ENCODE results near the gene LAMB3. TPM values are rescaled to one million over a fixed set of nuclear protein-coding genes. Genes with fewer than 3 reads are reported as not detected.
A peak's percentile ranks its signal among the peaks of the same experiment; 100 is the strongest.

Gene LAMB3
- total RNA-seq, 6 experiments from 2014 or later, result 8.0 to 10.3 (median 9.8) TPM

DNA sequence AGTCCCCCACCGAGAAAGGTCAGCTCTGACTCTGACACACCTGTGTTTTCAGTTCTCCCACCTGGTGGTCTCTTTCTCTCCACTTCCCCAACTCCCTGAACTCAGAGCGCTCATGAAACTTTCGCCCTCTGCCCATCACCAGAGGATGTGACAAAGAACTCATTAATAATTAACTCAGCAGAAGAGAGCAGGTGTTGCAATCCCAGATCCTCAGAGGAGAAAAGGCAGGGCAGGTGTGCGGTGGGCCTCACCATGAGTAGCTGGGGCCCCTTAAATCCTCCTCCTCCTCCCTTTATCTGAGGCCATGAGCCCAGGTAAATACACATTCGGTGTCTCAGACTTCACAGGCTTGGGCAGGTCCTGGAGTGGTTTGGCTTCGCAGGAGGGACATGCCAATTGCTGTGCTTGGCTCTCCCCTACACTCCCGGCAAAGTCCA lies 1.7 kb upstream of the LAMB3 start:
- H3K36me3 Mint-ChIP-seq (ENCODE audit: low read depth), result no peaks in the 10 kb centered on the region
- no peaks in the 10 kb centered on the region; the same call in none of the 2 replicates for H3K27me3 Mint-ChIP-seq (ENCODE audit: insufficient read depth)
- H3K4me3 Mint-ChIP-seq, result no peak overlapping the region
- H3K27ac Mint-ChIP-seq, result no peak overlapping the region
- DNase-seq, result no peak
- peaks cover 46% of the 10 kb centered on the region for H3K4me1 Mint-ChIP-seq (ENCODE audit: low read depth)
- H3K9me3 Mint-ChIP-seq, result no peaks in the 10 kb centered on the region
- TF ChIP-seq, protein P1, sequence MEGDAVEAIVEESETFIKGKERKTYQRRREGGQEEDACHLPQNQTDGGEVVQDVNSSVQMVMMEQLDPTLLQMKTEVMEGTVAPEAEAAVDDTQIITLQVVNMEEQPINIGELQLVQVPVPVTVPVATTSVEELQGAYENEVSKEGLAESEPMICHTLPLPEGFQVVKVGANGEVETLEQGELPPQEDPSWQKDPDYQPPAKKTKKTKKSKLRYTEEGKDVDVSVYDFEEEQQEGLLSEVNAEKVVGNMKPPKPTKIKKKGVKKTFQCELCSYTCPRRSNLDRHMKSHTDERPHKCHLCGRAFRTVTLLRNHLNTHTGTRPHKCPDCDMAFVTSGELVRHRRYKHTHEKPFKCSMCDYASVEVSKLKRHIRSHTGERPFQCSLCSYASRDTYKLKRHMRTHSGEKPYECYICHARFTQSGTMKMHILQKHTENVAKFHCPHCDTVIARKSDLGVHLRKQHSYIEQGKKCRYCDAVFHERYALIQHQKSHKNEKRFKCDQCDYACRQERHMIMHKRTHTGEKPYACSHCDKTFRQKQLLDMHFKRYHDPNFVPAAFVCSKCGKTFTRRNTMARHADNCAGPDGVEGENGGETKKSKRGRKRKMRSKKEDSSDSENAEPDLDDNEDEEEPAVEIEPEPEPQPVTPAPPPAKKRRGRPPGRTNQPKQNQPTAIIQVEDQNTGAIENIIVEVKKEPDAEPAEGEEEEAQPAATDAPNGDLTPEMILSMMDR (IDR thresholded peaks at IDR 0.05), result no peak

DNA sequence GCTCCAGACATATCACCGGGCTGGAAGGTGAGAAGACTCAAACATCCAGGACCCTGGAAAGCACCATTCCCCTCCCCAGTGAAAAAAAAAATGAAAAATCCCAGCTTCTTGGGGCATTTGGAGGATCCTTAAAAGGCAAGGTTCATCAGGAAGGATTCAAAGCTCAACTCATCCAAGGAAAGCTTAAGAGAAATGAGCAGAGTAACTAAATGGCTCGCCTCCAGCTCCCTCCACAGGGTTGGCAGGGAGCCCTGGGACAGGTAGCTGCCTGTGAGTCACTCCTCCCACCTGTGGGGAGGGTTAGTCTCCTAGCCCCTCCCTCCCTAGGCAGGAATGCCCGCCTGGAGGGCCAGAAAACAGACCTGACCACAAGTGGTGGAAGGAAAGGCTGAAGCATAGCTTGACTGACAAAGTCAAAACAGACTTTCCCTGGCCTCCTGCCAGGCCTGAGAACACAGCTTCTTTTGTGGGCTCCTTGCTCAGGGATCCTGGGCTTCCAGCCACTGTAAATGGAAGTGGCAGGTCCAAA lies 712 bp upstream of the LAMB3 start:
- Mint-ChIP-seq H3K4me1 (ENCODE audit: low read depth) (peaks cover 56% of the 10 kb centered on the region), H3K27ac (no peak overlapping the region), H3K27me3 (ENCODE audit: insufficient read depth) (no peaks in the 10 kb centered on the region; the same call in none of the 2 replicates), H3K9me3 (no peaks in the 10 kb centered on the region), H3K4me3 (no peak overlapping the region), H3K36me3 (ENCODE audit: low read depth) (no peaks in the 10 kb centered on the region)
- DNase-seq, result no peak
- TF ChIP-seq, protein P1 (IDR thresholded peaks at IDR 0.05), result no peak

DNA sequence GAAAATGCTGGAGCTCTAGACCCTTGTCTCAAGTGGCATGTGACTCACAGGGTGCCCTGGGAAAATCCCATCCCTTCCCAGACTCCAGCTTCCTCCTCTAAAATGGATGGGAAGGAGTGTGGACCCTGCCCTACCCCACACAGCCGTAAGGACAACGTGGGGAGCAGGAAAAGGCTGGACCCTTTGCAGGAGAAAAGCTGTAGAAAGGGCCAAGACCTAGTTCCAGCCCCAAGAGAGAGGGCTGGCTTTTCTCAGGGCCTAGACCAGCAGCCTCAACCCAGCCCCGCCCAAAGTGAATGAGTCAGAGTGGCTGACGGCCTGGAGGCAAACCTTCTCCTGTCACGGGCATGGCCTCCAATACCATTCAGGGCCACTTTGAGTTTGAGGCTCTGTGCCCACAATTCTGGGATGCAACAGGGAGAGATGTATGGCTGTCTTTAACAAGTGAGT lies 1.1 kb downstream of the LAMB3 start:
- Mint-ChIP-seq H3K27ac (peak overlapping the region; percentile 84), H3K9me3 (no peaks in the 10 kb centered on the region), H3K4me3 (peak overlapping the region; percentile 6; the same call in 1 of the 2 replicates), H3K36me3 (ENCODE audit: low read depth) (no peaks in the 10 kb centered on the region), H3K27me3 (ENCODE audit: insufficient read depth) (peaks cover 2% of the 10 kb centered on the region), H3K4me1 (ENCODE audit: low read depth) (peaks cover 69% of the 10 kb centered on the region)
- peak; percentile 82 for DNase-seq
- TF ChIP-seq, protein P1 (IDR thresholded peaks at IDR 0.05), result no peak

DNA sequence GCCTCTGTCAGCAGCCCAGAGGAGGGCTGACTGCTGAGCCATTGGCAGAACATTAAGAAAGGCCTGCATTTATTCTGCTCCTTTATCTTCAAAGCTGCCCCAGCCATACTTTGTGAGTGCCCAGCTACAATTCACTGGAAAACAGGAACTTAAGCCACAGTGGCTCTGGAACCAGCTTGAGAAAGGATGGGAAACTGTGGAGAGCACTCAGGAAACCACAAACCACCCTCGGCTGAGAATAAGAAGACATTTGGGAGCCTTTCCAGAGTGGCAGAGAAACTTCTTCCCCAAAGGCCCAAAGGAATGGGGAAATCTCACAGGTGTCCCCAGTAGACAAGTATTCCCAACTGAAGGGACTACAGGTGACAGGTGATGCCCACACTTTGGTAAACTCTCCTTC lies 1.8 kb downstream of the LAMB3 start:
- TF ChIP-seq, protein P1 (IDR thresholded peaks at IDR 0.05), result no peak
- H3K27me3 Mint-ChIP-seq (ENCODE audit: insufficient read depth), result peaks cover 2% of the 10 kb centered on the region
- peak overlapping the region; percentile 6 for H3K4me3 Mint-ChIP-seq
- peaks cover 75% of the 10 kb centered on the region for H3K4me1 Mint-ChIP-seq (ENCODE audit: low read depth)
- no peaks in the 10 kb centered on the region for H3K36me3 Mint-ChIP-seq (ENCODE audit: low read depth)
- H3K27ac Mint-ChIP-seq, result peak overlapping the region; percentile 84
- H3K9me3 Mint-ChIP-seq, result no peaks in the 10 kb centered on the region
- DNase-seq, result no peak

DNA sequence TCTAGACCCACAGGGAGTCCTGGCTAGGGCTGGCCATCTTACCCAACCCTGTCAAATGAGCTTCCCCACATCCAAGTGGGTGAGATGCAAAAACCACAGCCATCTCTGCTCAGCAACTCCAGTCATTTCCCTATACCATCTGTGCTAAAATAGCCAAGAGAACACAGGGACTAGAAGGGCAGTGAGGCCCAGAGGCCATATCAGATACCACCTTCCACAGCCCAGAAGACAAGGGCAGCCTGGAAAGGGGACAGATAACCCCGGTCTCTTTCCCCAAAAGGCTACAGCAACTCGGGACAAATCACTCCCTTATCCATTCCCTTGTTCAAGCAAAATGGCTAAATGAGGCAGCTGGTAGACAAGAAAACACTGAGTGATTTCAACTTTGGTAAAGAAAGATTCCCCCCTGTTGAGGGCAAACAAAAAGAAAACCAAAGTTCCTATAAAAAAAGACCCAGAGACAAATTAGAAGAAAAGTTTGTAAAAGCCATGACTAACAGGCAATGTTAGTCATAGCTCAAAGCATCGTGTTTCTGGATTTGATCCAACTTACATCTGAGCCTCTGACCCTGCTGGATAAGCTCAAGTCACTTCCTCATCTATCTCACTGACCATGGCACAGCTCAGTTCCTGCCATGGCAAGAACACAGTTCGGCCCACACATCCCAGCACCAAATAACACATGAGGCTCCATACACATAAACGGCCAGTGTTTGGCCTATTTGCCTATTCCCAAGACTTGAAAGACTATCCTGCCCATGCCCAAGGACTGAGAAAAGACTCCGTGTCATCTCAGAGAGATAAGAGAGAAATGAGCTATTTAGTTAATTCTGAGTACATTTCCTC lies 3.1 kb downstream of the LAMB3 start:
- Mint-ChIP-seq H3K4me1 (ENCODE audit: low read depth) (peaks cover 75% of the 10 kb centered on the region), H3K4me3 (peak overlapping the region; percentile 45), H3K27ac (peak overlapping the region; percentile 84), H3K36me3 (ENCODE audit: low read depth) (no peaks in the 10 kb centered on the region), H3K9me3 (no peaks in the 10 kb centered on the region), H3K27me3 (ENCODE audit: insufficient read depth) (peaks cover 2% of the 10 kb centered on the region)
- peak; percentile 92 for DNase-seq
- TF ChIP-seq, protein P1 (IDR thresholded peaks at IDR 0.05), result no peak

Data from HFFc6 (cell line).